VCaP (cell line): ENCODE data around the gene SCT.

Source experiments
- H3K27ac ChIP-seq: fragments of 450-650 bp; 2 replicates; pipeline ENCODE4 v1.5.1; 2017
- CTCF ChIP-seq: fragments of 450-650 bp; conservative IDR thresholded peaks from 2 replicates; pipeline ENCODE4 v1.5.1; 2017; ENCODE audit warnings: mild to moderate bottlenecking, moderate library complexity

SCT gene

GRCh38 chr11:586376-587316 is 40.3 kb downstream of the SCT start:
- H3K27ac ChIP-seq = no peak overlapping the region
- no peak for TF ChIP-seq CTCF

GRCh38 chr11:584287-584686 is 42.7 kb downstream of the SCT start:
- TF ChIP-seq CTCF = no peak
- no peak overlapping the region for H3K27ac ChIP-seq

GRCh38 chr11:581752-582151 is 45.2 kb downstream of the SCT start:
- no peak overlapping the region for H3K27ac ChIP-seq
- no peak for TF ChIP-seq CTCF

- no peak for TF ChIP-seq CTCF
Observed at GRCh38 chr11:581342-581741, 45.6 kb downstream of the SCT start.

GRCh38 chr11:579830-580601 is 47.0 kb downstream of the SCT start:
- TF ChIP-seq CTCF = no peak
- no peak overlapping the region for H3K27ac ChIP-seq

More at GRCh38 chr11:581342-581741, 45.6 kb downstream of the SCT start:
- H3K27ac ChIP-seq = no peak overlapping the region

- H3K27ac ChIP-seq = peak overlapping the region; percentile 95; the same call in 1 of the 2 replicates
Observed at GRCh38 chr11:578276-579035, 48.5 kb downstream of the SCT start.

More at GRCh38 chr11:578276-579035, 48.5 kb downstream of the SCT start:
- TF ChIP-seq CTCF = no peak
